NCI-H82 treated with DMSO at 0.1 percent for 48 hours (cell line): ENCODE data around the gene GRIA3.
A peak's percentile ranks its signal among the peaks of the same experiment; 100 is the strongest.

Experiments used
- DNase-seq: peaks from one replicate; lab custom pipeline; 2025; ENCODE audit not compliant: unreplicated experiment; lab: John Stamatoyannopoulos, UW

GRIA3 gene

GRCh38 chrX:123190096-123190495, 6.0 kb downstream of the GRIA3 start:
- DNase-seq = no peak

GRCh38 chrX:123193101-123193500, 9.0 kb downstream of the GRIA3 start:
- DNase-seq = no peak

- no peak for DNase-seq
These were observed 15.3 kb downstream of the GRIA3 start for GRCh38 chrX:123199338-123199737.

GRCh38 chrX:123201720-123202119, 17.6 kb downstream of the GRIA3 start:
- DNase-seq = no peak

GRCh38 chrX:123202523-123202922, 18.4 kb downstream of the GRIA3 start:
- no peak for DNase-seq

GRCh38 chrX:123203772-123204171, 19.7 kb downstream of the GRIA3 start:
- no peak for DNase-seq

GRCh38 chrX:123206176-123206575, 22.1 kb downstream of the GRIA3 start:
- no peak for DNase-seq

GRCh38 chrX:123210252-123210651, 26.2 kb downstream of the GRIA3 start:
- no peak for DNase-seq

GRCh38 chrX:123215397-123216089, 31.5 kb downstream of the GRIA3 start:
- no peak for DNase-seq

- no peak for DNase-seq
These were observed 33.0 kb downstream of the GRIA3 start for GRCh38 chrX:123217077-123217476.

- no peak for DNase-seq
These were observed 33.6 kb downstream of the GRIA3 start for GRCh38 chrX:123217728-123218127.

- DNase-seq = no peak
These were observed 35.8 kb downstream of the GRIA3 start for GRCh38 chrX:123219916-123220315.

GRCh38 chrX:123222920-123223319, 38.8 kb downstream of the GRIA3 start:
- DNase-seq = no peak

- no peak for DNase-seq
These were observed 39.3 kb downstream of the GRIA3 start for GRCh38 chrX:123223409-123223808.

GRCh38 chrX:123223859-123224258, 39.8 kb downstream of the GRIA3 start:
- no peak for DNase-seq

- no peak for DNase-seq
These were observed 46.7 kb downstream of the GRIA3 start for GRCh38 chrX:123230798-123231197.

GRCh38 chrX:123236859-123237258, 52.8 kb downstream of the GRIA3 start:
- no peak for DNase-seq

GRCh38 chrX:123237271-123237670, 53.2 kb downstream of the GRIA3 start:
- DNase-seq = no peak

- no peak for DNase-seq
These were observed 70.4 kb downstream of the GRIA3 start for GRCh38 chrX:123254457-123254856.

- DNase-seq = no peak
These were observed 72.3 kb downstream of the GRIA3 start for GRCh38 chrX:123256378-123256777.

GRCh38 chrX:123260920-123261418, 76.9 kb downstream of the GRIA3 start:
- no peak for DNase-seq

GRCh38 chrX:123263270-123263669, 79.2 kb downstream of the GRIA3 start:
- peak; percentile 39 for DNase-seq

- DNase-seq = peak; percentile 52
These were observed 79.7 kb downstream of the GRIA3 start for GRCh38 chrX:123263747-123264146.
